Putamen (tissue), 1 donor: Measurements from ENCODE around the gene REN.

Experiments
- DNase-seq: peaks from one replicate; pipeline ENCODE4 v3.0.0-alpha.2; 2016; ENCODE audit warnings: low spot score

Gene REN

GRCh38 chr1:204131978-204132377, 34.2 kb downstream of the REN start:
- no peak for DNase-seq

- no peak for DNase-seq
Measured at GRCh38 chr1:204130981-204131892, 34.9 kb downstream of the REN start.

GRCh38 chr1:204130178-204130577, 36.0 kb downstream of the REN start:
- no peak for DNase-seq

GRCh38 chr1:204128964-204129896, 36.9 kb downstream of the REN start:
- DNase-seq, result peak; percentile 56

- no peak for DNase-seq
Measured at GRCh38 chr1:204128464-204128963, 37.6 kb downstream of the REN start.

- DNase-seq, result peak; percentile 64
Measured at GRCh38 chr1:204127597-204128242, 38.4 kb downstream of the REN start.

- DNase-seq, result no peak
Measured at GRCh38 chr1:204126956-204127355, 39.2 kb downstream of the REN start.

- DNase-seq, result no peak
Measured at GRCh38 chr1:204126386-204126785, 39.8 kb downstream of the REN start.

GRCh38 chr1:204125759-204126351, 40.3 kb downstream of the REN start:
- DNase-seq, result no peak

GRCh38 chr1:204124639-204125038, 41.5 kb downstream of the REN start:
- no peak for DNase-seq

GRCh38 chr1:204123376-204123775, 42.8 kb downstream of the REN start:
- no peak for DNase-seq

- DNase-seq, result no peak
Measured at GRCh38 chr1:204121840-204122555, 44.1 kb downstream of the REN start.

GRCh38 chr1:204116539-204116938, 49.6 kb downstream of the REN start:
- DNase-seq, result no peak

GRCh38 chr1:204115116-204115515, 51.0 kb downstream of the REN start:
- DNase-seq, result no peak

- DNase-seq, result no peak
Measured at GRCh38 chr1:204114606-204115005, 51.5 kb downstream of the REN start.

GRCh38 chr1:204113896-204114295, 52.2 kb downstream of the REN start:
- no peak for DNase-seq

- no peak for DNase-seq
Measured at GRCh38 chr1:204112876-204113730, 53.0 kb downstream of the REN start.

- DNase-seq, result no peak
Measured at GRCh38 chr1:204110894-204111633, 55.1 kb downstream of the REN start.
